Erythroblast (primary cell): ENCODE measurements around the gene CSK.

Experiments used
- GATA1 ChIP-seq: IDR thresholded peaks from 2 replicates; pipeline ENCODE4 v1.6.1; 2011; ENCODE audit warnings: low read depth, mild to moderate bottlenecking, control low read depth, low read length, moderate library complexity
- POLR2A ChIP-seq: IDR thresholded peaks from 2 replicates; pipeline ENCODE4 v1.6.1; 2011; ENCODE audit warnings: mild to moderate bottlenecking, low read length

- TF ChIP-seq POLR2A (no peak), GATA1 (no peak)
These were observed 43.1 kb downstream of the CSK start for GRCh38 chr15:74824976-74825375.
